CD4-positive, alpha-beta T cell treated with Interleukin-10 for 1 hour (primary cell): ENCODE data around the gene GHR.

Experiments used
- DNase-seq: peaks from one replicate; pipeline ENCODE4 v3.0.0-alpha.2; 2020

The GHR gene

GRCh38 chr5:42423285-42424165 lies at the start of gene GHR:
Gene GHR, plus strand, starts transcription at chr5:42423439. Its CDS starts 142,436 bp downstream, at chr5:42565875.
- peak; percentile 11 for DNase-seq

DNA sequence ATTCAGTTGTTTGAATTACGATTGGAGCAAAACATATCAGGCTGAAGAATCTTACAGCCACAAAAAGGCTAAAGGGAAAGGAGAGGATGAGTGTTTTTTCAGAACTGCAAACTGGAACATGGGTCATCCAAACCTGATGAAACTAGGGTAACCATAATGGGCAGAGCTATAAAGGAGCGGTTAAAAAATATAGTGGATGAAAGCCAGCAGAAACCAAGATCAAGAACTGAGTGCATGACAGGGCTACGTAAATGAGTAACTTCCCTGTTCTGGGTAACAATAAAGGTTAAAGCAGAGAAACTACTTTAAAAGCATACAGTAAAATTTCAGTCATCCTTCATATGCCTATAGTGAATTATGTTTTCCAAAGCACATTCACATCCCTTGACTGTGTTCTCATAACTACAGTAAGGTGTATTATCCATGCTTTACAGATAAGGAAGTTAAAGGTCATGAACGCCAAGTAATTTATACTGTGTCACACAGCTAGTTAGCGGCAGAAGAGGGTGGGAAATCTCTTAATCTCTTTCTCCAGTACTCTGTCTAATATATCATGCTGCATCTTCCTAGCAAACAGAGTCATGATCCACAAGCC lies 48.5 kb upstream of the GHR start:
- DNase-seq = no peak

DNA sequence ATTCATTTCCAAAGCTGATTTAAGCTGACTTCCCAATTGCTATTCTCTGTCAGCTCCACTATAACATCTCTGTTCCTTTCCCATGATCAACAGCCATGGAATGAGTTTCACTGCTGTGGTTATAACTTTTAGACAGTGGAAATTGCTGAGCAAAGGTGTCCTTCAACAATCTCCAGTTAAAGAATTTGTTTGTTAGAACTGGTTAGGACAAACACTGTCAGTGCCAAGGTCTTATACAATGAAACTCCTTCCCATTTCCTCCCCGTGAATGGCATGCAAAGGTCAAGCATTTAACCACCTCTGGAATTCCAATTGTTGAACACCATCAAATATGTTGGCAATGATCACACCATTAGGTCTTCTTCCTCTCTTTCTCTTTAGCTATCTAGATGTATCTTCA lies 45.7 kb upstream of the GHR start:
- DNase-seq = no peak

- DNase-seq = no peak
Observed at GRCh38 chr5:42381973-42382372, 41.3 kb upstream of the GHR start.

- no peak for DNase-seq
Observed at GRCh38 chr5:42387563-42387962, 35.7 kb upstream of the GHR start.

GRCh38 chr5:42390115-42390514 lies 33.1 kb upstream of the GHR start:
- no peak for DNase-seq

DNA sequence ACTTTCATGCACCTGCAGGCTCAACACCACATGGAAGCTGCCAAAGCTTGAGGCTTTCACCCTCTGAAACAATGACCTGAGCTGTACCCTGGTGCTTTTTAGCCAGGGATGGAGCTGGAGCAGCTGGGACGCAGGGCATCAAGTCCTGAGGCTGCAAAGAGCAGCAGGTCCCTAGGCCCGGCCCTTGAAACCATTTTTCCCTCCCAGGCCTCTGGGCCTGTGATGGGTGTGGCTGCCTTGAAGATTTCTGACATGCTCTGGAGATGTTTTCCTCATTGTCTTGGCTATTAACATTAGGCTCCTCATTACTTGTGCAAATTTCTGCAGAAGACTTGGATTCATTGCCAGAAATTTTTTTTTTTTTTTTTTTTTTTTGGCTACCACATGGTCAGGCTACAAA lies 30.3 kb upstream of the GHR start:
- no peak for DNase-seq

DNA sequence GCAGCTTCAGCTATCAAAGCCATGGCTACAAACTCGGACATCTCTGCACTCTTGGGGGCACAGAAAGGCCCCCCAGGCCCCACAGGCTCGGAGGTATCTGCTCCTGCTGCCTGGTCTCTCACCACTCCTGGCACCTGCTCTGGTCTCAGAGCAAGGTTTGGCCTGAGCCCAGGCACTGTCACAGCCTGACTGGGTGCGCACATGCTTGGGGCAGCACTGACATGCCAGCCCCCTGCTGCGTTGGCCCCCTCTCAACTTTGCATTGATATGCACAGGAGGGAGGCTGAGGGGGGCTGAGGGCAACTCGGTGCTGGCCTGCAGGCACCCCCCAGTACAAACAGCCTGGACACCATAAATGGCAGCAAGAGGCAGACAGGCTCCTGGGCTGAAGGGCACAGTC lies 27.1 kb upstream of the GHR start:
- no peak for DNase-seq

- DNase-seq = no peak
Observed at GRCh38 chr5:42397267-42397666, 26.0 kb upstream of the GHR start.

DNA sequence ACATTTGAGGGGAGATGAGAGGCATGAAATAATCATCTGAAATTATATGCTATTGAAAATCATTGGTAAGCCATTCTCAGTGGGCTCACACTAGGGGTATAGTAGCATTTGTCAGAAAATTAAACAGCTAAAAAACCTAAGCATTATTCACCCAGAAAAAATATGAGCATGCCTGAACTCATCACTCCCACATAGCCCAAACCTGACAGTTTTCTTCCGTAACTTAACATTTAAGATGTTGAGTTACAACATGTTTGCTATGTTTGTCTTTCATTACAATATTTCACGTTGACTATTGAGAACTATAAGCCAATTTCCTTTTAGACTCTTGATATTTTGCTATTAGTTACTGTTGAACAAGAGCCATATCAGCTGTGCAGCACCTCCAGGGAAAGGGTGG lies 23.5 kb upstream of the GHR start:
- no peak for DNase-seq

DNA sequence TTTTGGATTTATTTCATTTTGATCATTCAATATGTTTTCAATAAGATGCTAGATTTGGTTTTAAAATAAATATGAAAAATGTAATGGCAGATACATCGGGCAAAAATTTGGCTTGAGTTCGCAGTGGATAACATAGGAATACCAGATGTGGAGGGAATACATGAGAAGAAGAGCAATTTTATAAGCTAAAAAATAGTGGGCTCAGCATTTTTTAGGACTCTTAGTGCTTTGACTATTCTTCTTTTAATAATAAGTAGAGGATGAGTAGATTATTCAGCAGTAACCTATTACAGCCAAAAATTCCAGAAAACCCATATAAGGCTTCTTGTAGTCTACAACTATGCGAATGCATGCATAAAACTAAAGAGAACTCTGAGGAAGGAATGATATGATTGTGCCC lies 22.8 kb upstream of the GHR start:
- no peak for DNase-seq

GRCh38 chr5:42403236-42403635 lies 20.0 kb upstream of the GHR start:
- no peak for DNase-seq

GRCh38 chr5:42404366-42404765 lies 18.9 kb upstream of the GHR start:
- no peak for DNase-seq

- no peak for DNase-seq
Observed at GRCh38 chr5:42419294-42419693, 3.9 kb upstream of the GHR start.

- no peak for DNase-seq
Observed at GRCh38 chr5:42422656-42423280, 471 bp upstream of the GHR start.

DNA sequence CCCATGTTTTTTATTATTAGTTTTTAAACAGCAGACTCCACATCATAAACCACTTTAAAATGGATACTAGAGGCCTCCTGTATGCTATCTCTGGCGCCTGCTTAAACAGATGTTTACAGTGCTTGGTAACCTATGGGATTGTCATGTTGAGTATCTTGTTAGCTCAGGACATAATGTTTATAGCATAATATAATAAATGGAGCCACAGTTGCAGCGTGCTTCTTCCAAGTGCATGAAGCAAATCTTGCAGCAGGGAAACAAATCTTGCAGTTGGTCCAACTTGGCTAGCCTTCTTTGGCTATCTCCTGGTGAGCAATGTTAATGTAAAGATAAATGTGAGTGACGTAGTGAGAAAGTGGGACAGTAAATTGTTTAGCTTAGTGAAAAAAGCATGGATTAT lies 2.8 kb downstream of the GHR start:
- DNase-seq = no peak

- no peak for DNase-seq
Observed at GRCh38 chr5:42429694-42430093, 6.5 kb downstream of the GHR start.

GRCh38 chr5:42434047-42434724 lies 10.9 kb downstream of the GHR start:
- DNase-seq = no peak

GRCh38 chr5:42436051-42436450 lies 12.8 kb downstream of the GHR start:
- DNase-seq = no peak

GRCh38 chr5:42454216-42454995 lies 31.2 kb downstream of the GHR start:
- no peak for DNase-seq

DNA sequence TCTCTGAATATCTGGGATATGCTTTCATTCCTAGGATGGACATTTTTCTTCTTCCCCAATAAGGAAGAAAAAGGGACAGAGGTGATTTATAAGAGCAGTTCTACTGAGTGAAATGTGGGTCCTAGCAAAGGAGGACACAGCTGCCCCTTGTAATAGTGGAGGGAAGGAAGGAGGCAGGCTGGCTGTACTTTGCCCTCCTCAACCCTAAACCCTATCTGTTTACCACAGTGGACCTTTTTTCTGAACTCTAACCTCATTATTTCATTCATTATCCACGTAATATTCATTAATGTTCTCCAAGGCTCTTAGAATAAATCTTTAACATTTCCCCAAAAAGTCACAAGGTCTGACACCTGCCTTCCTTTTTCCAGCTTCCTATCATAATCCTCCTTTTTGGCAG lies 37.8 kb downstream of the GHR start:
- DNase-seq = no peak

DNA sequence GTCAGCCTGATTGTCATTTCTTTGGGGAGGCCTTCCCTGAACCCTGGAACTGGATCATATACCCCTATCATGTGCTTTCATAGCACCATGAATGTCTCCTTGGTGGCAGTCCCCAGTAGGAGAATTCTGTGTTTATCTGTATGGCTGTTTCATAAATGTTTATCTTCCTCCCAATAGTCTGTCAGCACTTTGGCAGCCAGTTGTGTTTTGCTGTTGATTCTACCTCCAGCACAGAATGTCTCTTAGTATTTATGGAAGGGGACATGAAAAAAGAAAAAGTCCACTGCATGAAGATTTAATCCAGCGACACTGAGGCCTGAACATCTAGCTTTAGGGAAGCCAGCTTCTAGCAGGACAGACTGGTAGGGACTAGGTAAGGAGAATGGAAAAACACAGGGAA lies 38.3 kb downstream of the GHR start:
- DNase-seq = no peak

- no peak for DNase-seq
Observed at GRCh38 chr5:42462083-42462482, 38.8 kb downstream of the GHR start.
